Activated B cell treated with CpG ODN at 0.5 μM for 24 hours (primary cell): ENCODE measurements around the gene EVI5. TPM values are rescaled to one million over a fixed set of nuclear protein-coding genes. Genes with fewer than 3 reads are reported as not detected.
A peak's percentile ranks its signal among the peaks of the same experiment; 100 is the strongest.

Experiments
- ATAC-seq: fragments of 200-7000 bp; cut with Tn5 transposase; one replicate; pipeline ENCODE4 v1.10.0; 2021; ENCODE audit warnings: low read depth, mild to moderate bottlenecking, moderate library complexity
- CTCF ChIA-PET: fragments of 350-600 bp; sonication (Branson Sonifier 250); formaldehyde crosslinking; loops from one replicate; lab custom pipeline; 2021; ENCODE audit warnings: antibody characterized with exemption; lab: Charles Lee
- POLR2A ChIA-PET: fragments of 350-600 bp; sonication (Branson Sonifier 250); formaldehyde crosslinking; loops from one replicate; lab custom pipeline; 2021; ENCODE audit warnings: antibody characterized with exemption; lab: Charles Lee
- DNase-seq: peaks from one replicate; pipeline ENCODE4 v3.0.0; 2022
- H3K27ac Mint-ChIP-seq: one replicate; pipeline ENCODE4 v1.8.0; 2020; ENCODE audit warnings: mixed read lengths
- H3K27me3 Mint-ChIP-seq: one replicate; pipeline ENCODE4 v1.8.0; 2021; ENCODE audit warnings: mixed read lengths
- H3K36me3 Mint-ChIP-seq: one replicate; pipeline ENCODE4 v1.8.0; 2021; ENCODE audit warnings: low read depth, mixed read lengths
- H3K4me1 Mint-ChIP-seq: one replicate; pipeline ENCODE4 v1.8.0; 2021; ENCODE audit warnings: mixed read lengths
- H3K4me3 Mint-ChIP-seq: one replicate; pipeline ENCODE4 v1.8.0; 2020; ENCODE audit warnings: mild to moderate bottlenecking, mixed read lengths
- H3K9me3 Mint-ChIP-seq: one replicate; pipeline ENCODE4 v1.8.0; 2020; ENCODE audit warnings: mixed read lengths
- intact Hi-C: fragments of 100-400 bp; cut with micrococcal nuclease; formaldehyde crosslinking; loops from one replicate; pipeline ENCODE4 v1.15.1; 2024
- total RNA-seq: library from RNA; stranded (reverse); gene quantifications from 2 replicates; pipeline ENCODE4 v1.2.3, GENCODE V29; 2022
- TF ChIP-seq, protein P1 (sequence below): fragments of 200-600 bp; IDR thresholded peaks from one replicate; pipeline ENCODE4 v1.8.0; 2022; ENCODE audit warnings: antibody characterized with exemption, mild to moderate bottlenecking

The EVI5 gene
- total RNA-seq, 1 donor from 2014 or later, result 27.4 TPM

DNA sequence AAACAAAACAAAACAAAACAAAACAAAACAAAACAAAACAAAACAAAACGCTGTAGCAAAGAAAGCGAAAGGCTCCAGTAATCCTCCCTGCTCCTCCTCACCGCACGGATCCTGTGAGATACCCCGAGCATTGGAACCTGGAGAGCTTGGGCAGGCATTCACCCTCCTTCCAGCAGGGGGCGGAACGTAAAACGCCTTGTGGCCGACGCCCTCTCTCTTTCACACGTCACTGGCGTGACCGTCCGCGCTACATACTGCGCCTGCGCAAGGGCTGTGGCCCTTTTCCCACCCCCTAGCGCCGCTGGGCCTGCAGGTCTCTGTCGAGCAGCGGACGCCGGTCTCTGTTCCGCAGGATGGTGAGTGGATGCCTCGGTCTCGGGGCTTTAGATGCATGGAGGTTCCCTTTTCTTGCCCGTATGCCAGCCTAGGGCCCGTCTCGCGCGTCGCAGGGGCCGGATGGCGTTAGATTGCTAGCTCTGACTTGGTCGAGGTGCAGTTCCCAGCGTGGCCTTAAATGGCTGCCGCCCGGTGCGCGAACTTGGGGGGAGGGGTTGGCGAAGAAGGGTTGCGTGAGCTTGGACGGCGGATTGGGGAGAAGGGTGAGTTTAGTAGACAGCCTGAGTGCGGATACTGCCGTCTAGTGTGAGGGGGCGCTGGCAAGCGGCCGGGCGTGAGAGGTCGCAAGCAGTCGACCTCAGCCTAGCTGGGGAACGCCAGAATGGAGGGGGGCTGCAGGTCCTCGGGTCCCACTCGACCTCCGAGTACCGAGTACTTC lies 47.0 kb upstream of the EVI5 start, which contains the start of gene RPL5:
Gene RPL5, plus strand, starts transcription at position 279 of the 775 bp plus-strand sequence. Its CDS starts 75 bp downstream, at position 354.
- intact Hi-C loops, result loop anchor here (1.0 to 10.0 kb wide), 8 partner anchors 27 to 1043 kb away; partner anchors contain the start of genes CCDC18, DNTTIP2, DR1 and EVI5
- peaks cover 53% of the 10 kb centered on the region for H3K36me3 Mint-ChIP-seq
- peak within 1 kb of the TSS; percentile 97 for H3K27ac Mint-ChIP-seq
- ChIA-PET CTCF (interaction anchor here (0.7 to 2.5 kb wide), 11 partner anchors 14 to 162 kb away, joined by 3 to 17 read pairs (median 6); partner anchors contain the start of gene DIPK1A), POLR2A (interaction anchor here (0.8 to 2.1 kb wide), 23 partner anchors 8 to 1014 kb away, joined by 3 to 25 read pairs (median 5); partner anchors contain the start of genes DIPK1A, DR1, EVI5 and MTF2)
- ATAC-seq (peak; percentile 90), DNase-seq (peak; percentile 98)
- H3K27me3 Mint-ChIP-seq, result no peaks in the 10 kb centered on the region
- H3K4me1 Mint-ChIP-seq, result peaks cover 48% of the 10 kb centered on the region
- peak within 1 kb of the TSS; percentile 99 for H3K4me3 Mint-ChIP-seq
- TF ChIP-seq, protein P1, sequence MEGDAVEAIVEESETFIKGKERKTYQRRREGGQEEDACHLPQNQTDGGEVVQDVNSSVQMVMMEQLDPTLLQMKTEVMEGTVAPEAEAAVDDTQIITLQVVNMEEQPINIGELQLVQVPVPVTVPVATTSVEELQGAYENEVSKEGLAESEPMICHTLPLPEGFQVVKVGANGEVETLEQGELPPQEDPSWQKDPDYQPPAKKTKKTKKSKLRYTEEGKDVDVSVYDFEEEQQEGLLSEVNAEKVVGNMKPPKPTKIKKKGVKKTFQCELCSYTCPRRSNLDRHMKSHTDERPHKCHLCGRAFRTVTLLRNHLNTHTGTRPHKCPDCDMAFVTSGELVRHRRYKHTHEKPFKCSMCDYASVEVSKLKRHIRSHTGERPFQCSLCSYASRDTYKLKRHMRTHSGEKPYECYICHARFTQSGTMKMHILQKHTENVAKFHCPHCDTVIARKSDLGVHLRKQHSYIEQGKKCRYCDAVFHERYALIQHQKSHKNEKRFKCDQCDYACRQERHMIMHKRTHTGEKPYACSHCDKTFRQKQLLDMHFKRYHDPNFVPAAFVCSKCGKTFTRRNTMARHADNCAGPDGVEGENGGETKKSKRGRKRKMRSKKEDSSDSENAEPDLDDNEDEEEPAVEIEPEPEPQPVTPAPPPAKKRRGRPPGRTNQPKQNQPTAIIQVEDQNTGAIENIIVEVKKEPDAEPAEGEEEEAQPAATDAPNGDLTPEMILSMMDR, result no peak
- no peaks in the 10 kb centered on the region for H3K9me3 Mint-ChIP-seq

DNA sequence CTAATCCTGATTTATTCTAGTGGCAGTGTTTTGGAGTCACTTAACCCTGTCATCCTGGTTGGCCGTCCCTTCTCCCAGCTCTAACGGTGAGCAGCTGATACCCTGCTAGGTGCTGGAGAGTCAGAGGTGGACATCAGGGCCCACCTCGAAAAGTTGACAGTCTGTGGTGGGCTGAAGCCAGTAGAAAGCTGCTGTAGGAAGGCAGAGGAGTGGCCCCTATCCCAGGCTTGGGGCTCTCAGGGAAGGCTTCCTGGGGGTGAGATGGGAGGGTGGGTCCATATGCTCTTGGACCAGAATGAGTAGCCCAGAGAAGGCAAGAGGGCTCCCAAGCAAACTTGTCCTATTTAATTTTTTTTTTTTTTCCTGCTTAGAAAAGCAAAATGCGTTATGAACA lies 46.5 kb upstream of the EVI5 start:
- peak overlapping the region; percentile 99 for H3K4me3 Mint-ChIP-seq
- DNase-seq (no peak), ATAC-seq (no peak)
- H3K4me1 Mint-ChIP-seq, result peaks cover 42% of the 10 kb centered on the region
- peak overlapping the region; percentile 97 for H3K27ac Mint-ChIP-seq
- no peaks in the 10 kb centered on the region for H3K27me3 Mint-ChIP-seq
- POLR2A ChIA-PET, result interaction anchor here (0.5 to 2.1 kb wide), 19 partner anchors 10 to 533 kb away, joined by 3 to 25 read pairs (median 6); partner anchors contain the start of genes DIPK1A, DR1, EVI5 and MTF2
- no peaks in the 10 kb centered on the region for H3K9me3 Mint-ChIP-seq
- intact Hi-C loops, result loop anchor here (1.0 to 10.0 kb wide), 4 partner anchors 46 to 1043 kb away; partner anchors contain the start of genes DNTTIP2, DR1, EVI5 and GLMN
- TF ChIP-seq, protein P1, result no peak
- H3K36me3 Mint-ChIP-seq, result peaks cover 47% of the 10 kb centered on the region
- CTCF ChIA-PET, result interaction anchor here (0.7 to 2.5 kb wide), 10 partner anchors 14 to 162 kb away, joined by 3 to 17 read pairs (median 7); partner anchors contain the start of gene DIPK1A

DNA sequence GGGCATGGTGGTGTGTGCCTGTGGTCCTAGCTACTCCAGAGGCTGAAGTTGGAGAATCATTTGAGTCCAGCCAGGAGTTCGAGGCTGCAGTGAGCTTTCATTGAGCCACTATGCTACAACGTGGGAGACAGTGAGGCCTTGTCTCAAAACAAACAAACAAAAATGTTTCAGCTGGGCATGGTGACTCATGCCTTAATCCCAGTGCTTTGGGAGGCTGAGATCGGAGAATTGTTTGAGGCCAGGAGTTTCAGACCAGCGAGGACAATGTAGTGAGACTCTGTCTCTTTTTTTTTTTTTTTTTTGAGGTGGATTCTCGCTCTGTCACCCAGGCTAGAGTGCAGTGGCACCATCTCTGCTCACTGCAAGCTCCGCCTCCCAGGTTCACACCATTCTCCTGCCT lies 41.9 kb upstream of the EVI5 start:
- CTCF ChIA-PET, result no interaction called here

DNA sequence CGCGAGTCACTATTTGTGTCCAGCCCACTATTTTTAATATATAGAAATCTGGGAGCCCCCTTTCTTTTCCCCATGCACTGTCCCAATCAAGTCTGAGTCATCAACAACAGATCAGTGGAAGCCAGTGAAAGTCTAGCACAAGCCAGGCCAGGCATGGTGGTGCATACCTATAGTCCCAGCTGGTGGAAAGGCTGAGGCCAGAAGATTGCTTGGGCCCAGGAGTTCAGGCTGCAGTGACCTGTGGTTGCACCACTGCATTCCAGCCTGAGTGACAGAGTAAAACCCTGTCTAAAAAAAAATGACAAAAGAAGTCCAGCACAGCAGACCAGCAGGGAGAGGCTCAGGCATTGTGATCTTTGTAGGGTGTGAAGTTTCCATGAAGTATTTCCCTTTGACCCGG lies 38.0 kb upstream of the EVI5 start:
- ATAC-seq, result no peak
- Mint-ChIP-seq H3K27ac (no peak overlapping the region), H3K4me3 (no peak overlapping the region), H3K9me3 (no peaks in the 10 kb centered on the region), H3K4me1 (peaks cover 2% of the 10 kb centered on the region), H3K27me3 (peaks cover 1% of the 10 kb centered on the region), H3K36me3 (no peaks in the 10 kb centered on the region)
- CTCF ChIA-PET, result no interaction called here
- TF ChIP-seq, protein P1, result no peak
- no peak for DNase-seq
- POLR2A ChIA-PET, result no interaction called here
- intact Hi-C loops, result no loop called here

More for the DNA sequence above, 41.9 kb upstream of the EVI5 start:
- TF ChIP-seq, protein P1, result no peak
- ATAC-seq (no peak), DNase-seq (no peak)
- Mint-ChIP-seq H3K4me1 (peaks cover 2% of the 10 kb centered on the region), H3K36me3 (peaks cover under 1% of the 10 kb centered on the region), H3K27ac (no peak overlapping the region), H3K9me3 (no peaks in the 10 kb centered on the region), H3K27me3 (no peaks in the 10 kb centered on the region), H3K4me3 (no peak overlapping the region)
- intact Hi-C loops, result no loop called here
- POLR2A ChIA-PET, result no interaction called here

DNA sequence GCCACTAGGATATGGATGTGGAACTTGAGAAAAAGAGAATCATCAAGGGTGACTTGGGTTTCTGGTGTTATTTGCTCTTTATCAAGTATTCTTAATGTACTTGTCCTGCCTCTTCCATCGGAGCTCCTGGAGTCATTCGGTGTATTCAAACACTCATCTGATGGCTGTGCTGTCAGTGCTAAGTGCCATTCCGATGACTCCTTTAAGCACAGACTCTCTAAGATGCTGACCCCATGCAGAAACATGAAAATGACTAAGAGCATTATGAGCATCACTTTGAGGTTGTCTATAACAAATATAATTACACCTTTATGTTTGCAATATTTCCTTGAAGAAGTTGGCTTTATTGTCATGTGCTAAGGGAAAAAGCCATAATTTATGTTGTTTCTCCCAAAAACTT lies 35.6 kb upstream of the EVI5 start:
- TF ChIP-seq, protein P1, result no peak
- ATAC-seq (no peak), DNase-seq (no peak)
- CTCF ChIA-PET, result interaction anchor here (1.3 to 3.2 kb wide), 3 partner anchors 30 to 511 kb away, joined by 3 to 14 read pairs (median 3); no protein-coding TSS in a partner anchor
- Mint-ChIP-seq H3K36me3 (no peaks in the 10 kb centered on the region), H3K4me1 (peaks cover 2% of the 10 kb centered on the region), H3K27me3 (peaks cover 1% of the 10 kb centered on the region), H3K9me3 (no peaks in the 10 kb centered on the region), H3K27ac (no peak overlapping the region), H3K4me3 (no peak overlapping the region)
- intact Hi-C loops, result no loop called here
- POLR2A ChIA-PET, result interaction anchor here (1.1 kb wide), 2 partner anchors 11 to 252 kb away, joined by 3 to 7 read pairs; partner anchors contain the start of gene RPL5
